ENCODE data around the gene MED9.

The MED9 gene

GRCh38 chr17:17516941-17517720, 40.3 kb downstream of the MED9 start:
- no peak for DNase-seq

- DNase-seq = no peak
Measured at GRCh38 chr17:17518014-17518413, 41.2 kb downstream of the MED9 start.

DNA sequence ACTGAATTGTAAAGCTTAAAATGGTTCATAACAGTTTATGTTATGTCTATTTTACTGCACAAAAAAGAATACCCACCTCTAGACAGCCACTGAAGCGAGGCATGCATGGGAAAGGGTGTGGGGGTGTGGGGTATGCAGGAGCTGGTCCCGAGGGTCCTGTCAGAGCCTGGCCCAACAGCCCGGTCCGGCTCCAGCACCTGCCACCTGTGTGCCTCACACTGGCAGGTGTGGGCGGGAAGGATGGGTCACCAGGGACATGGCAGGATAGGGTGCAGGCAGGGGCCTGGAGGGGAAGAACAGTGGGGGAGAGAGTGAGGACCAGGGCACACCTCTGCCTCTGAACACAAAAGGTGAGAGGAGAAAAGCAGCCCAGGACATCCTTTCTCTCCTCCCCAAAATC, 42.2 kb downstream of the MED9 start:
- DNase-seq = no peak

DNA sequence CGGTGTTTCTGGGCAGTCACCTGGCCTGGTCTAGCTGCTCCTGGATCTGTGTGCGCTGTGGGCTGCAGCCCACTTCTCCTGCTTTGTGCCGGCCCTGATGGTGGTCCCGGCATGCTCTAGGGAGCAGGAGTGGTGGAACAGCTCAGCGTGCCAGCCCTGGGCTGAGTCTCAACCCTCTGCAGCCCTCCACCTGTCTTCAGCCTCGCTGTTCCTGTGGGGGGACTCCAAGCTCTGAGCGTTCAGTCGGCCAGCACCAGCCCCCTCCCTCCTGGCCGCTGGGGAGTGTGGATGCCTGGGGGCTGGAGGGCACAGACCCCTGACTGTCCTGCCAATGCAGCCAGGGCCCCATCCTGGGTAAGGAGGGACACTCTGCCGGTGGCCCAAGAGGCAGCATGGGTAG, 43.1 kb downstream of the MED9 start:
- DNase-seq = no peak

- DNase-seq = no peak
Measured at GRCh38 chr17:17520599-17521232, 43.9 kb downstream of the MED9 start.

DNA sequence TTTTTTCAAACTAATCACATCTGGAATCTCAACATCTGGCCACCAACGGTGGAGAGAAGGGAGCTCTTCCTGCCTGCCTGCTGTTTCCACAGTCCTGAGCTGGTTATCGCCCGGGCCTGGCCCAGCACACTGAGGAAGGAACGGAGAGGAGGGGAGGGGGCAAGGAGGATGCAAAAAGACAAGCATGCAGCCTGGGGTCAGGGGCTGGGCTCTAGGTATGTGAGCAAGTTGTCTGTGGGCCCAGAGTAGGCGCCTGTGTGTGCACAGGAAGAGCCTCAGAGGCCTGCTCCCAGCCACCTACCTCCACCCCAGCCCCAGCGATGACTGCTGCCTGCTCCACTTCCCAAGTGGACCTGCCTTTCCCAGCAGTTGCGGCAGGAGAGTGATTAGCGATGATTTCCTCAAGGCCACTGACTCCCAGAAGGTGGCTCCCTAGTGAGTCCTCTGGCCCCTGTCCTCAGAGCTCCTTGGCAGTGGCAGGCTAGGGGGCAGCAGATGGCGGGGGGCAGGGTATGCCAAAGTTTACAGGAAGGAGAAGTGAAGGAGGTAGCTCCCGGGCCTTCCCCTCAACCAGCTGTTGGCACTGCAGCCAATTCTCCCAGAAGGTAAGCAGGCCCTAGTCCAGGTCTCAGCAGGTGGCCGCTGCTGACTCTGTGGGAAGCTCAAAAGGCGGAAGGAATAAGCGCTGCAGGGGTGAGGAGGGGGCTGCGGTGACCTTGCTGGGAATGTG, 46.4 kb downstream of the MED9 start:
- no peak for DNase-seq

- no peak for DNase-seq
Measured at GRCh38 chr17:17523731-17524490, 47.1 kb downstream of the MED9 start.

DNA sequence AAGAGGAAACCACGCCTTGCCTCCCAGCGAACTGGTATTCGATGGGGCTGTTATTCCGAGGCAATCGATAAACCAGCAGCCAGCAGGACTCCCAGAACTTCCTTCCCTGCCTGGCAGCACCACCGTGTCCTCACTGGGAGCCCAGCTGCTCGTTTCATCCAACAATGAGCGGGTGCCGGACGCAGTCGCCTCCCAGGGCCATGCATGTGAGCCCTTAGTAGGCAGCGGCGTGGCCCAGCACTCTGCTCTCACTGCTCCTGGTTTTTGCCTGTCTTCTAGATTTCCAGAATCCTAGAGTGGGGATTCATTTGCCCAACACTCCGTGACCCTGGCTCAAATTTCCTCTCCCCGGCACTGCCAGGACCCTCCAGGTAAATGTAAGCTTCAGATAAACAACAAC, 48.5 kb downstream of the MED9 start:
- no peak for DNase-seq

GRCh38 chr17:17525956-17526355, 49.2 kb downstream of the MED9 start:
- DNase-seq = no peak

- DNase-seq = no peak
Measured at GRCh38 chr17:17526369-17526768, 49.6 kb downstream of the MED9 start.

DNA sequence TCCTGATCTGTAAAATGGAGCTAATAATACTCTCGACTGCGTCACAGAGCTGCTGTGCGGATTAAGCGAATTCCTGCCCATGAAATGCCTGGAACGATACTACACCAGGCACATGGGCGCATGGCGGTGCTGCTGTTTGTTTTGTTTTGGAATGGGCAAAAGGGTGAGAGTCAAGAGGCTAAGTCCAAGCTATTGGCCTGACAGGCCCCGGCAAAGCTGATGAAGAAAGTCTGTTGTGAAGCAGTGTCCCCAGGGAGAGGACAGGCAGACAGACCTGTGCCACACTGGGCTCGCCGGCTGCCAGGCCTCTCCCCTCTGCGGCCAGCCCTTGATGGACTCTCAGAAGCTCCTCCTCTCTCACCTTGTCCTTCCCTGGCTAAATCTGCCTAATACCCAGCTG, 50.7 kb downstream of the MED9 start:
- DNase-seq = no peak

DNA sequence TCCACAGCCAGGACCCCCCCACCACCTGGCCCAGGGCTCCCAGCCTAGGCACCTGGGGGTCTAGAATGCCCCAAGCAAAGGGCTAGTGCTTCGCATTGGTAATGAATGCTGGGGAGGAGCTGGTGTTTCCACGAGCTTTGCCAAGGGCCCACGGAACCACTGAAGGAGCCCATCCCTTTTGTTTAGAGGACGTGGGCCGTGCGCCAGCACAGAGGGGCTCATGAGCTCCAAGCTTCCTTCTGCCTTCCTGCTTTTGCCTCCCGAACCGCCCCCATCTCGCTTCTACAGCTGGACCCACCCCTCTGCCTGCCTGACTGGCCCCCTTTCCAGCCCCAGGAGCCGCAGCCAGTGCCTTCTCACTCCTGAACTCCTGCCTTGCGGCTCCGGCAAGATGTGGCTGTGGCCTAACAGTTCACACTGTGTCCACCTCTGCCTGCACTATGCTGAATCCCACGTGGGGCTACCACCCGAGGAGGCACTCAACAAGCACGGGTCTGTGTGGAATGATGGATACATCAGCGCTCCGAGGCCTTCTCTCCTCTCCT, 51.2 kb downstream of the MED9 start:
- no peak for DNase-seq

GRCh38 chr17:17528696-17529652, 52.2 kb downstream of the MED9 start:
- DNase-seq = no peak

DNA sequence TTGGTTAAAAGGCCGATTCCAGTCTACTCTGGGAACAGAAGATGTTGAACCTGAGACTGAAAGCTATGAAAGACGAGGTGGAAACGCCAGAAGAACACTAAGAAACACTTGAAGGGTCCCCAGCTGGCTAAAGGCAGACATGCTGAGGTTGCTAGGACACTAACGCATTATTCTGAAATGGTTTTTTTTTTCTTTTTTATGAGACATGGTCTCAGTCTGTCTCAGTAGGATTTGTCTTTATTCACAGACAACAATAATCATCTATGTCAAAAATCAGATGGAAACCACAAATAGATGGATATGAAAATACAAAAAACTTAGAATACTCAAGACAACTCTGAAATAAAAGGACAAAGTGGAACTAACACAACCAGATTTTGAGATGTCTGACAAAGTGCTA, 54.4 kb downstream of the MED9 start:
- DNase-seq = no peak

DNA sequence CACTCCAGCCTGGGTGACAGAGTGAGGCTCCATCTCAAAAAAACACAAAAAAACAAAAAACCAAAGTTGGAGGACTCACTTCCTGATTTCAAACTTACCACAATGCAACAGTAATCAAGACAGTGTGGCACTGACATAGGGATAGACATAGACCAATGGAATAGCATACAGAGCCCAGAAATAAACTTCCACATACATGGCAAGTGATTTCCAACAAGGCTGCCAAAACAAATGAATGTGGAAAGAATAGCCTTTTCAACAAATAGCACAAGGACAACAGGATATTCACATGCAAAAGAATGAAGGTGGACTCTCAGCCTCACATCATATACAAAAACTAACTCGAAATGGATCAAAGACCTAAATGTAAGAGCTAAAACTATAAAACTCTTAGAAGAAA, 56.2 kb downstream of the MED9 start:
- no peak for DNase-seq

- no peak for DNase-seq
Measured at GRCh38 chr17:17533901-17534441, 57.2 kb downstream of the MED9 start.

DNA sequence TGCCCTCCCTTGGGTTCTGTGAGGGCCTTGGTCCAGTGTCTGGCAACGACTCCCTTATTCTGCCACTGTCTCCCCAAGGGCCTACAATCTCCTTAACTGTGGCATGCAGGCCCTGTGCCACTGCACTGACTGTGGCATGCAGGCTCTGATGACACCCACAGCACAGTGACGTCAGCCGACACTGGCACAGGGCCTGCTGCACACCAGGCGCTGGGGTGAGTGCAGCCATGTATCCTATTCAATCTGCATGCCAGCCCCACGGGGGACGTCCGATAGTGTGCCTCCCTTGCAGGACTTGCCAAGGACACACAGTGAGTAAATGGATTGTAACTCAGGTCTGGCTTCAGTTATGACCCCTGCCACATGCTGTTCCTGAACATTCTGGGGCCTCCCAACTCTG, 59.2 kb downstream of the MED9 start:
- DNase-seq = no peak

- DNase-seq = no peak
Measured at GRCh38 chr17:17536702-17537101, 59.9 kb downstream of the MED9 start.

DNA sequence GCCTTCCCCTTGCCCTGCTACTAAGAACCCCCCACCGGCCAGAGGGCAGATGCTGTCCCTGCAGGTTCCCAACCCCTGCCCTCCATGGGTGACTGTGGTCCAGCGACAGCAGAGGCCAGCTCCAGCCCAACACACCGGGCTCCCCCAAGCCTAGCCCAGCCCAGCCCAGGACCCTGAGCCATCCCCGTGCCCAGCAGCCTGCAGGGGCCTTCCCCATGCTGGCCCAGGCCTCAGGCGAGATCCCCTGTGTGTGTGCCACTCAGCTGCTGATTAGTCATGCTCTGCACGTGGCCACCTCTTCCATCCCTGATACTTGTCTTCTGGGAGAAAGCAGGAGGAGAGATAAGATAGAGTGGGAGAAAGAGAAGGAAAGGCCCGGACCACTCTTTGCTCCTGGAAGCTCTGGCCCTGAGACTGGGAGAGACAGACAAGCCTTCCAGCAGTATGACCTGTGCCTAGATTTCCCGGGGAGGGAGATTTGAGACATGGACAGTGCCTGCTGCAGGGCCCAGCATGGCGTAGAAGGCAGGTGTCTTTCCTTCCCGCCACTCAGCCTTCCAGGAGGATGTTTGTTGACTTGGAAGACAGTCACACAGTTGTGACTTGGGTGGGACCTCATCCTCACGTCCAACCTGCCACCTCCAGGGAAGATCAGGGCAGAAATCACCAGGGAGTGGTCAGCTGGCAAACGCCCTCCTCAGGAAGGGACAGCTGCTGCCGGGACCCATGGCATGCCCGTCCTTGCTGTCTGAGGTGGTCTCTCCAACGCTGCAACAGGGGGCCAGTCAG, 60.7 kb downstream of the MED9 start:
- no peak for DNase-seq
